Panc1 (cell line): ENCODE results near the gene PIK3AP1. TPM values are rescaled to one million over a fixed set of nuclear protein-coding genes. Genes with fewer than 3 reads are reported as not detected.

ENCODE experiments used
- ATAC-seq: fragments of 200-7000 bp; cut with Tn5 transposase; 2 replicates; pipeline ENCODE4 v1.9.1; 2020; ENCODE audit warnings: mild to moderate bottlenecking, moderate library complexity
- BruUV-seq: library from RNA; stranded (reverse); fragments of 400-500 nt; replicated peaks from 2 replicates; lab custom pipeline; 2021; lab: Mats Ljungman, UMichigan
- CTCF ChIA-PET: fragments of 300-600 bp; sonication (Branson Sonifier 250); formaldehyde crosslinking; loops from one replicate; lab custom pipeline; 2022; ENCODE audit warnings: antibody characterized with exemption; lab: Charles Lee
- POLR2A ChIA-PET: fragments of 300-600 bp; sonication (Branson Sonifier 250); formaldehyde crosslinking; loops from one replicate; lab custom pipeline; 2022; ENCODE audit warnings: antibody characterized with exemption; lab: Charles Lee
- DNase-seq: peaks from one replicate; pipeline ENCODE4 v3.0.0-alpha.2; 2010; ENCODE audit warnings: low read depth, low spot score
- H3K27ac ChIP-seq: 2 replicates; pipeline ENCODE4 v1.5.1; 2011; ENCODE audit warnings: mild to moderate bottlenecking, low read length, inconsistent platforms
- H3K27me3 ChIP-seq: fragments of 200-500 bp; sonication (Bioruptor generic); 2 replicates; pipeline ENCODE4 v1.6.0; 2014; ENCODE audit warnings: low read length, inconsistent platforms; ENCODE audit not compliant: control insufficient read depth, insufficient read depth
- H3K36me3 ChIP-seq: fragments of 200-500 bp; sonication (Bioruptor generic); 2 replicates; pipeline ENCODE4 v1.5.1; 2014; ENCODE audit warnings: inconsistent platforms, mild to moderate bottlenecking, low read length, moderate library complexity; ENCODE audit not compliant: control insufficient read depth, insufficient read depth
- H3K4me1 ChIP-seq: 2 replicates; pipeline ENCODE4 v1.5.1; 2011; ENCODE audit warnings: inconsistent platforms, mild to moderate bottlenecking, low read length, moderate library complexity; ENCODE audit not compliant: control insufficient read depth, insufficient read depth
- H3K4me3 ChIP-seq, 2 experiments: 2 replicates each; pipeline ENCODE4 v1.5.1; 2011 to 2012; ENCODE audit warnings: low read depth in 2 of 2, low read length in 2 of 2, mild to moderate bottlenecking in 2 of 2, inconsistent platforms in 1 of 2, moderate library complexity in 1 of 2
- H3K9me3 ChIP-seq: fragments of 200-500 bp; sonication (Bioruptor generic); 2 replicates; pipeline ENCODE4 v1.5.1; 2014; ENCODE audit warnings: low read depth, mild to moderate bottlenecking, inconsistent platforms, low read length, moderate library complexity; ENCODE audit not compliant: control insufficient read depth, insufficient read depth
- CTCF ChIP-seq: fragments of 450-650 bp; IDR thresholded peaks from 2 replicates; pipeline ENCODE4 v1.5.1; 2017; ENCODE audit warnings: mild to moderate bottlenecking
- POLR2AphosphoS5 ChIP-seq: IDR thresholded peaks from 2 replicates; pipeline ENCODE4 v1.6.1; 2012; ENCODE audit warnings: mild to moderate bottlenecking, low read depth, low read length, moderate library complexity
- REST ChIP-seq, 2 experiments: IDR thresholded peaks; 2 replicates each; pipeline ENCODE4 v1.6.1; 2011 to 2012; ENCODE audit warnings: low read depth in 2 of 2, control low read depth in 1 of 2, low read length in 1 of 2, mild to moderate bottlenecking in 1 of 2, moderate library complexity in 1 of 2; ENCODE audit not compliant: insufficient read depth in 1 of 2
- SIN3A ChIP-seq: IDR thresholded peaks from 2 replicates; pipeline ENCODE4 v1.6.1; 2012; ENCODE audit warnings: low read depth, mild to moderate bottlenecking, low read length, moderate library complexity, borderline replicate concordance; ENCODE audit not compliant: insufficient read depth
- TCF7L2 ChIP-seq: IDR thresholded peaks from 2 replicates; pipeline ENCODE4 v1.6.1; 2011; ENCODE audit warnings: mild to moderate bottlenecking, low read depth, low read length, inconsistent platforms
- in situ Hi-C: cut with HindIII; loops from 2 replicates; pipeline ENCODE4 v1.10.0; 2016; ENCODE audit warnings: low sequenced_read_pairs, low pct_unique_long_range_greater_than_20kb
- intact Hi-C: fragments of 100-400 bp; cut with micrococcal nuclease; formaldehyde crosslinking; loops from one replicate; pipeline ENCODE4 v1.10.0; 2022; ENCODE audit not compliant: unreplicated experiment
- total RNA-seq: library from RNA; stranded (reverse); gene quantifications from one replicate; pipeline ENCODE4 v1.2.1, GENCODE V29; 2021; ENCODE audit not compliant: unreplicated experiment

Gene PIK3AP1
- total RNA-seq, 1 experiment from 2014 or later, result 2.6 TPM

- Histone ChIP-seq H3K27me3 (no peaks in the 10 kb centered on the region), H3K4me1 (no peaks in the 10 kb centered on the region), H3K4me3 (no peak overlapping the region), H3K36me3 (peaks cover 17% of the 10 kb centered on the region), H3K9me3 (no peaks in the 10 kb centered on the region), H3K27ac (no peak overlapping the region)
- BruUV-seq, result no TSS peak
- ChIA-PET CTCF (interaction anchor here (0.6 kb wide), 1 partner anchor 26 kb away, joined by 3 read pairs; no protein-coding TSS in a partner anchor), POLR2A (no interaction called here)
- intact Hi-C loops, result no loop called here
- DNase-seq, result no peak
- in situ Hi-C loops, result no loop called here
- ATAC-seq, result no peak
- TF ChIP-seq POLR2AphosphoS5 (no peak), SIN3A (no peak), REST (IDR thresholded peaks at IDR 0.05; ENCODE audit: insufficient read depth in 1 of 2, low read depth in 2 of 2, low read length in 1 of 2) (no peak), CTCF (no peak), TCF7L2 (no peak)
Observed at GRCh38 chr10:96560966-96561887, 159.1 kb downstream of the PIK3AP1 start.

DNA sequence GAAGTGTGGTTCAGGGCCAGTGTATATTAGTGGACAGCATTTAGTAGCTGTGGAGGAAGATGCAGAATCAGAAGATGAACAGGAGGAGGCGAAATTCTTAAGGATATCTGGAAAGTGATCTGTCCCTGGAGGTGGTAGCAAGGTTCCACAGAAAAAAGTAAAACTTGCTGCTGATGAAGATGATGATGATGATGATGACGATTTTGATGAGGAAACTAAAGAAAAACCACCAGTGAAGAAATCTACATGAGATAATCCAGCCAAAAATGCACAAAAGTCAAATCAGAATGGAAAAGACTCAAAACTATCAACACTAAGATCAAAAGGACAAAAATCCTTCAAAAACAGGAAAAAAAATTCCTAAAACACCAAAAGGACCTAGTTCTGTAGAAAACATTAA, 159.8 kb downstream of the PIK3AP1 start:
- DNase-seq (no peak), ATAC-seq (no peak)
- no peaks in the 10 kb centered on the region for H3K27me3 ChIP-seq
- peaks cover 19% of the 10 kb centered on the region for H3K36me3 ChIP-seq
- in situ Hi-C loops, result no loop called here
- TF ChIP-seq TCF7L2 (no peak), REST (IDR thresholded peaks at IDR 0.05; ENCODE audit: insufficient read depth in 1 of 2, low read depth in 2 of 2, low read length in 1 of 2) (no peak), SIN3A (no peak), POLR2AphosphoS5 (no peak), CTCF (no peak)
- no peak overlapping the region for H3K4me3 ChIP-seq
- POLR2A ChIA-PET, result no interaction called here
- intact Hi-C loops, result no loop called here
- no peak overlapping the region for H3K27ac ChIP-seq
- no peaks in the 10 kb centered on the region for H3K4me1 ChIP-seq
- H3K9me3 ChIP-seq, result no peaks in the 10 kb centered on the region
- CTCF ChIA-PET, result no interaction called here
- BruUV-seq, result no TSS peak
